AG09319 (cell line): ENCODE measurements around the gene KCNJ10.

Experiments
- DNase-seq: peaks from one replicate; pipeline ENCODE4 v3.0.0-alpha.2; 2010; ENCODE audit warnings: low read depth; ENCODE audit errors: extremely low read depth
- TF ChIP-seq, protein P1 (sequence below): IDR thresholded peaks from 2 replicates; pipeline ENCODE4 v1.5.1; 2011; ENCODE audit warnings: low read depth, mild to moderate bottlenecking, inconsistent platforms, low read length, moderate library complexity

KCNJ10 gene

DNA sequence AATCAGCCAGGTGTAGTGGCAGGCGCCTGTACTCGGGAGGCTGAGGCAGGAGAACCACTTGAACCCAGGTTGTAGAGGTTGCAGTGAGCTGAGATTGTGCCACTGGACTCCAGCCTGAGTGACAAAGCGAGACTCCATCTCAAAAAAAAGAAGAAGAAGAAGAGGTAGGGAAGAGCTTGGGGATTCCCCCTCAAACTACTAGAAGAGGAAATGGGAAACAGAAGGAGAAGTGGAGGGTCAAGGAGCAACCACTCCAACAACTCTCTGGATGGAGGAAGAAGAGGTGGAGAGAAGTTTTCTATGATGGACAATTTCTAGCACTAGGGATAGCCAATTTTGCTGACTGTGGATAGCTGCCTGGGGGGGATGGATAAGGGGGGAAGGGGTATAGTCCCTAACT, 101.1 kb downstream of the KCNJ10 start:
- no peak for DNase-seq
- TF ChIP-seq, protein P1, sequence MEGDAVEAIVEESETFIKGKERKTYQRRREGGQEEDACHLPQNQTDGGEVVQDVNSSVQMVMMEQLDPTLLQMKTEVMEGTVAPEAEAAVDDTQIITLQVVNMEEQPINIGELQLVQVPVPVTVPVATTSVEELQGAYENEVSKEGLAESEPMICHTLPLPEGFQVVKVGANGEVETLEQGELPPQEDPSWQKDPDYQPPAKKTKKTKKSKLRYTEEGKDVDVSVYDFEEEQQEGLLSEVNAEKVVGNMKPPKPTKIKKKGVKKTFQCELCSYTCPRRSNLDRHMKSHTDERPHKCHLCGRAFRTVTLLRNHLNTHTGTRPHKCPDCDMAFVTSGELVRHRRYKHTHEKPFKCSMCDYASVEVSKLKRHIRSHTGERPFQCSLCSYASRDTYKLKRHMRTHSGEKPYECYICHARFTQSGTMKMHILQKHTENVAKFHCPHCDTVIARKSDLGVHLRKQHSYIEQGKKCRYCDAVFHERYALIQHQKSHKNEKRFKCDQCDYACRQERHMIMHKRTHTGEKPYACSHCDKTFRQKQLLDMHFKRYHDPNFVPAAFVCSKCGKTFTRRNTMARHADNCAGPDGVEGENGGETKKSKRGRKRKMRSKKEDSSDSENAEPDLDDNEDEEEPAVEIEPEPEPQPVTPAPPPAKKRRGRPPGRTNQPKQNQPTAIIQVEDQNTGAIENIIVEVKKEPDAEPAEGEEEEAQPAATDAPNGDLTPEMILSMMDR, result no peak

DNA sequence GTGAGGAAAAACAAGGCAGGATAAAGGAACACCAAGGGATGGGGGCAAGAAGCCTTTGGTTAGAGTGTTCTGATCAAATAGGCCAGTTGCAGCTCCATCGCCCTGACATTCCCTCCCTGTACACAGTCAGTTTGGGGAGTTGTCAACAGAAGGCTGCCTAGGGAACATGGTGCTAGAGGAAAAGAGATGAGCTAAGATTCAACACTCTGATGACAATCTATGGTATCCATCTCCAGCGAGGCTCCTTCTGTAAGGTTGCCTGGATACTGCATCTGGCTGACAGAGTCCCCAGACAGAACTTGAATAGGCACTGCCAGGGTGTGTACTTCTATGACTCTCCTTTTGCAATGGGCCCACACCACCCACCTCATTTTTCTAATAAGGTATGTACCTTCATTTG, 104.7 kb downstream of the KCNJ10 start:
- TF ChIP-seq, protein P1, result no peak
- DNase-seq, result no peak

DNA sequence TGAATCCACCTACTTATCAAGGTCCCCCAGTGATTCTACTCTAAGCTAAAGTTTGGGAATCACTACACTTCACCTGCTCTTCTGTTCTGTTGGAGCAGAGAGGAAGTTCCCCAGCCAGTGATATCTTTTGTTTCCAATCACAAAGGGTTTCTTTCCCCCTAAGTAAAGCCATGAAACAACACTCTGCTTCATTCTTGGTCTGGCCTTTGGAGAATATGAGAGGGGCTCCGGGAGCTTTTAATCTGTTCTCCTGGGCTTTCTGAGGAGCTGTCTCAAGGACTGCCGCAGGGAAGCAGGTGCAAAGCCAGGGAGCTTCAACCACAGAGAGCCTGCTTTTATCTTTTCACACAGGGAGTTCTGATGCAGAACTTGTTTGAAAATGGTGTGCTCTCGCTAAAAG, 105.8 kb downstream of the KCNJ10 start:
- TF ChIP-seq, protein P1, result no peak
- no peak for DNase-seq

DNA sequence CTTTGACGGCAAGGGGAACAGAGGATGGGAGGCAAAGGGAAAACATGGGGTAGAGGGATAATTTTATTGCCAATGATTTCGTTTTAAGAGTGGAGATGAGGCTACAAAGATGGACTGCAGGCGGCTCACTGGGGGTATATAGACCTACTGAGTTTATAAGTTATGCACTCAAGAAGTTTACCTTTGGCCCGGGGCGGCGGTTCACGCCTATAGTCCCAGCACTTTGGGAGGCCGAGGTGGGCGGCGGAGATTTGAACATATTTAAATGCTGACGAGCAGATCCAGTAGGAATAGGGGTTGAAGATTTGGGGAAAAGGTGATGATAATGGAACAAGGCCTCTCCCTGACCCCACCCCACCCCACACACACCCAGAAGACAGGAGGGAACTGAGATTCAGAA, 107.8 kb downstream of the KCNJ10 start:
- DNase-seq, result no peak
- TF ChIP-seq, protein P1, result no peak

DNA sequence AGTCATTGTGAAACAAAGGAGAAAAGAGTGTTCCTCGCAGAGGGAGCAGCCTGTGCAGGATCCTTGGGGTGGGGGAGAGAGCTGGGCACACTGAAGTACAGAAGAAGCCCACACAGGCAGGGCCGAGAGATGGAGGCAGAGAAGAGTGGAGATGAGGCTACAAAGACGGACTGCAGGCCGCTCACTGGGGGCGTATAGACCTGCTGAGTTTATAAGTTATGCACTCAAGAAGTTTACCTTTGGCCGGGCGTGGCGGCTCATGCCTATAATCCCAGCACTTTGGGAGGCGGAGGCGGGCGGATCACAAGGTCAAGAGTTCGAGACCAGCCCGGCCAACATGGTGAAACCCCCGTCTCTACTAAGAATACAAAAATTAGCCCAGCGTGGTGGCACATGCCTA, 108.3 kb downstream of the KCNJ10 start:
- DNase-seq, result no peak
- TF ChIP-seq, protein P1, result no peak

DNA sequence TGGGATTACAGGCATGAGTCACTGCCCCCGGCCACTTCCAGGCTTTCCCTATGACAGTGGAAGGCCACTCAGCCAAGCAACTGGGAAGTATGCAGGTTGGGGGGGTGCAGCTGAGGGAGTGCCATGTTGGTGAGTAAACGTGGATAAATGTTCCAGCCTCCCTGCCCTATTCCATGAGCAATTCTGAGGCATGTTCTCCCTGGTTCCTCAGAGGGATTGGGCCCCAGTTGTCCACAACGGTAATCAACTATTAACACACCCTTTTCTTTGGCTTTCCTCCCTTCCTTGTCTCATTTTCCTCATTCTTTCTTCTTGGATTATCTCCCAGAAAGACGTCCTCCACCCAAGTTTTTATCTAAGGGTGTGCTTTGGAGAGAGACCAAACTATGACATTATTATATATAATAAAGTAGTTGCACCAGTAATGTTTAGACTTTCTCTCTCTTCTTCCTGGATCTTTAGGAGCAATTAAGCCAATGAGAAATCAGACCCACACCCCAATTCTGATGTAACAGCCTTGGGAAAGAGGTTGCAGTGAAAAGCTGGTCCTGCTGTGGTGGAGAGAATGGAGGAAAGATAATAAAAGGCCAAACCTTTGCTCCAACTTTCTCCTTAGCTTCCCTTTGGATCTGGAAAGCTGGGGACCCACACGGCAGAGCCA, 109.1 kb downstream of the KCNJ10 start:
- TF ChIP-seq, protein P1, result no peak
- peak; percentile 88 for DNase-seq

DNA sequence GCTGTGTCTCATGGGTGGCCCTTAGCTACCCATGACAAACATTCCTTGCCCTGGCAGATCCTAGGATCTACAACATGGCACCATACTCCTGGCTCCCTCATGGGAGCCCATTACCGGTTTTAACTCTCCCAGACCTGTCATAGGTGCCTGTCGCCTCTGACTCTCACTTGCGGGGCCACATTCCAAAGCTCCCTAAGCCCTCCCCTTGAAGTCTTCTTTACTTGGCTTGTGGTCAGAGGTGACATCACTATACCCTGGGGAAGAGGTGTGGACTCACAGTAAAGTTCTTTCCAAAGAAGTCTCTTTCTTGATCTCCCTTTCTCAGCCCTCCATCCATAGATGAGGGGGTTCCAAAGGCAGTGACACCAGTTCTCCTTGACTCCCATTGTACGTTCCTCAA, 110.5 kb downstream of the KCNJ10 start:
- DNase-seq, result no peak

More for the DNA sequence above, 110.5 kb downstream of the KCNJ10 start:
- TF ChIP-seq, protein P1, result no peak
